Non-pigmented ciliary epithelial cell (primary cell): ENCODE results near the gene SLC5A2.
"Not testable (repeated sequence)": the region's sequence is repeated elsewhere in the genome, so short reads cannot be mapped to it uniquely, and the experiment has no call there.

Experiments
- DNase-seq: peaks from one replicate; pipeline ENCODE4 v3.0.0-alpha.2; 2010; ENCODE audit warnings: low read depth

The SLC5A2 gene

GRCh38 chr16:31529108-31529936 is 46.4 kb downstream of the SLC5A2 start:
- DNase-seq: no peak

DNA sequence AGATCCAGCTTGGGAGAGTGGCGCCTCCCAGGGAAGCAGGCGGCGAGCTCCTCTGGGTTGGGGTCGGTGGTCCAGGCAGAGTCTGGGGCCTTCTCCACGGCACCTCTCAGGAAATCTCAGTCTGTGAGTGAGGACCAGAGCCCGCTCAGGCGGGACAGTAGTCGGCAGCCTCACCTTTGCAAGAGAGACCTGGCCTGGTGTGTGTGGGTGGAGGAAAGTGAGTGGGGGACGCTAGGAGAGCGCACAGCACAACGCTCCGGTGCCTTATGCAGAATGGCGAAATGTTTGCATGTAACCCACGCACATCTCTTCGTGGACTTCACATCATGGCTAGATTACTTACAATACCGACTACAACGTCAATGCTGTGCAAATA is 47.0 kb downstream of the SLC5A2 start:
- no peak for DNase-seq

DNA sequence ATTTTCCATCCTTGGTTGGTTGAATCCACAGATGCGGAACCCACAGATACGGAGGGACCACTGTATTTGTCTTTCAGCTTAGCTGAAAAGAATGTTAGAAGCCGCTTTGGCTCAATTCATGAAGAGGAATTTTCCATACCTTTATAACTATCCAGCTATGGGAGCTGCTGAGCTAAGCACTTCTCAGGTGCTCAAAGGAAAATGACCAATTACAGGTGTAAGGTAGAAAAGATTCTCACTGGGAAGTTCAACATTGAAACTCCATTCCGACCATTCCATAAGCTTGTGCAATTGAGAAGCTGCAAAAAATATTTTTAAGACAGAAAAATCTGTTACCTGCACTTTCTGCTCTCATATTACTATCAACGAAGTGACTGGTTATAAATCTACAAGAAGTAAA is 47.5 kb downstream of the SLC5A2 start:
- no peak for DNase-seq

DNA sequence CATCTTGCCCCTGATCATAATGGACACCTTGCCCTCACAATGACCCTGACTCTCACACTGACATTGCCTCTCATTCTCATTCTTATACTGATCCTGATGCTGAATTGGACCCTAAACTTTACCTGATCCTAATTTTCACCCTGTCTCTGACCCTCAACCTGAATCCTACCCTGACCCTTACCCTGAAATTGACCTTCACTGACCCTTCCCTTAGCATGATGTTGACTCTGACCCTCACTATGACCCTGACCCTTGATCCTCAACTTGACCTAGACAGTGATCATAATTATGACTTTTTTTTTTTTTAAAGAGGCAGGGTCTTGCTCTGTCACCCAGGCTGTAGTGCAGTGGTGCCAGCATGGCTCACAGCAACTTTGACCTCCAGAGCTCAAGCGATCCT is 48.2 kb downstream of the SLC5A2 start:
- no peak for DNase-seq

DNA sequence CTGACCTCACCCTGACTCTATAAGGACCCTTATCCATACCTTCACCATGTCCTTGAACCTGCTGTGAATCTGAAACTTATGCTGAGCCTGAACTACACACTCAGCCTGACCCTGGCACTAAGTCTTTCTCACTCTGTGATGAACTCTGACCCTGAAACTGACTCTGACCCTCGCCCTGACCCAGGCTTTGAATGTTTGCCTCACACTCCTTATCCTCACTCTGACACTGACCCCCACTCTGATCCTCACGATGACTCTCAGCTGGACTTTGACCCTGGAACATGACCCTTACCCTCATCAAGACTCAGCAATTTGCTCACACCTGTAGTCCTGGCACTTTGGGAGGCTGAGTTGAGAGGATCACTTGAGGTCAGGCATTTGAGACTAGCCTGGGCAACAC is 49.2 kb downstream of the SLC5A2 start:
- DNase-seq: no peak

DNA sequence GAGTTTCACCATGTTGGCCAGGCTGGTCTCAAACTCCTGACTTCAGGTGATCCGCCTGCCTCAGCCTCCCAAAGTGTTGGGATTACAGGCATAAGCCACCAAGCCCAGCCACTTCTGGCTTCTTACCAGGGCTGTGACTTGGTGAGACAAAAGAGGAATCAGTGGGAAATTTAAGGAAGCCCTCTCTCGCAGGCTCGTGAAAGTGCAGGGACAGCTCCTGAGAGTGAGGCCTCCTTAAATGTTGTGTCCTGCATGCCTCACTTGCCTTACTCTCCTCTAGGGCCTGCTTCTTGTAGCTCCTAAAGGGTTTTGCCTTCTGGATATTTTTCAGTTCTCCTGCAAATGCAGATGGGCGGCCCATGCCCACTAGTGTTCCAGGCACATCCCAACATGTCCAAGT is 50.0 kb downstream of the SLC5A2 start:
- no peak for DNase-seq

GRCh38 chr16:31535737-31536136 is 52.8 kb downstream of the SLC5A2 start:
- no peak for DNase-seq

- DNase-seq: no peak
Measured at GRCh38 chr16:31536804-31537361, 54.0 kb downstream of the SLC5A2 start.

- no peak for DNase-seq
Measured at GRCh38 chr16:31537362-31538242, 54.7 kb downstream of the SLC5A2 start.

GRCh38 chr16:31538243-31538598 is 55.3 kb downstream of the SLC5A2 start:
- not testable (repeated sequence) for DNase-seq

DNA sequence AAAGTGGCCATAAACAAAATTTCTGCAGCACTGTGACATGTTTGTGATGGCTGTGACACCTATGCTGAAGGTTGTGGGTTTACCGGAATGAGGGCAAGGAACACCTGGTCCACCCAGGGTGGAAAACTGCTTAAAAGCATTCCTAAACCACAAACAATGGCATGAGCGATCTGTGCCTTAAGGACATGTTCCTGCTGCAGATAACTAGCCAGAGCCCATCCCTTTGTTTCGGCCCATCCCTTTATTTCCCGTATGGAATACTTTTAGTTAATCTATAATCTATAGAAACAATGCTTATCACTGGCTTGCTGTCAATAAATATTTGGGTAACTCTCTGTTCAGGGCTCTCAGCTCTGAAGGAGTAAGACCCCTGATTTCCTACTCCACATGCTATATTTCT is 56.8 kb downstream of the SLC5A2 start:
- DNase-seq: not testable (repeated sequence)
